ENCODE data around the gene BPIFB2.
"Not testable (repeated sequence)": the region's sequence is repeated elsewhere in the genome, so short reads cannot be mapped to it uniquely, and the experiment has no call there.

BPIFB2 gene, protein sequence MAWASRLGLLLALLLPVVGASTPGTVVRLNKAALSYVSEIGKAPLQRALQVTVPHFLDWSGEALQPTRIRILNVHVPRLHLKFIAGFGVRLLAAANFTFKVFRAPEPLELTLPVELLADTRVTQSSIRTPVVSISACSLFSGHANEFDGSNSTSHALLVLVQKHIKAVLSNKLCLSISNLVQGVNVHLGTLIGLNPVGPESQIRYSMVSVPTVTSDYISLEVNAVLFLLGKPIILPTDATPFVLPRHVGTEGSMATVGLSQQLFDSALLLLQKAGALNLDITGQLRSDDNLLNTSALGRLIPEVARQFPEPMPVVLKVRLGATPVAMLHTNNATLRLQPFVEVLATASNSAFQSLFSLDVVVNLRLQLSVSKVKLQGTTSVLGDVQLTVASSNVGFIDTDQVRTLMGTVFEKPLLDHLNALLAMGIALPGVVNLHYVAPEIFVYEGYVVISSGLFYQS

DNA sequence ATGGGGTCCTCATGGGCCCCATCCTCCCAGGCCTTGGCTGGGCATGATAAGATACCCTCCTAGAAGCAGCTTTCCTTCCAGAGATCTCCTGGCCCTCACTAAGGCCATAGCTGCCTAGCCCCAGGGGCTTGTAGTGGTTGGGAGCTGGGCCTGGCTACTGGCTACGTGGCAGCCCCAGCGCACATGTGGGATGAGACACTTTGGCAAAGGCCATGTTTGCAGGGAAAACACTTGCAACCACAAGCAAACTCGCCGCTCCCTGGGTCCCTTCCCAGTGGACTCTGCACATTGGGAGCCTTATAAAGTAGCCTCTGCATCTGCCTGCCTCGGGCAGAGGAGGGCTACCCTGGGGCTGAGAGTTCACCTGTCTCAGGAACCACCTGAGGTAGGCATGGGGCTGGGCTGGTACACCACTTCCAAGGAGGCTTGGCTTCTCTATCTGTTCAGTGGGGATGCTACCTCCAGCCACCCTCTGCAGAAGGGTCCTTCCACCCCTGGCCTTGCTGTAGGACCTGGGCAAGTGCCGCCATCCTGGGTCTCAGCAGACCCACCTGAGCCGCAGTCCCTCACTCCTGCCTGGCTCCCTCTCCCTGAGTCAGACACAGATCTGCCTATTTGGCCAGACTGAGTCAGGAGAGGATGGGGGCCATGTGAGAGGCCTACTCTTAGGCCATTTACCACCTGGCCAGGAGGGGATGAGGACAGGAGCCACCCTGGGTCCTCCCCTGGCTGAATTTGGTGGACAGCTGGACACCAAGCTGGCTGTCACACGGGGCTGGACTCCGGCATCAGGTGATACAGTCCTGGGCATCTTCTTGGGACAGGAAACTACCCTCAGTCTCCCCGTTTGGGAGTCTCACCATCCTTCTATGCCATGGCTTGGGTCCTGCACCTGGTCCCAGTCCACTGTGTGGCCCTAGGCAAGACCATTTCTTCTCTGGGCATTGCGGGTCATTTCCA lies at the start of gene BPIFB2:
TSS of gene BPIFB2 (plus strand) at position 329 of the 960 bp plus-strand sequence. CDS start 871 bp downstream, outside the sequence.
- no peak for DNase-seq

DNA sequence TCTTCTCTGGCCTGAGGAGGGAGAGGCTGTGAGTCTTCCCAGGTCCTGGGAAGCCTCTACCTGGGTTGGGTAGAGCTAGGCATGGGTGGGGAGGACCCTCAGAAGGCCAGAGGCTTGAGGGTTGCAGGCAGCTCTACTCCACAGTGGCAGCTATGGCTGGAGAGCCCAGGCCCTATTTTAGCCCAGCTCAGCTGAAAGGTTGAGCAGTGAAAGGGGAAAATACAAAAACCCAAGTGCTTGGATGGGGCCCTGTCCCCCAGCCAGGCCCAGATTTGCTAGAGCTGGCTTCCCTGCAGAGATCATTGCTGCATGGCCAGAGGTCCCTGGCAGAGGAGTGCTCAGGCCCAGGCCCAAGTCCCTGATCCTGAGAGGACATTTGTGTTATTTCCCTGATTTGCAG lies 48.9 kb upstream of the BPIFB2 start:
- DNase-seq = no peak

DNA sequence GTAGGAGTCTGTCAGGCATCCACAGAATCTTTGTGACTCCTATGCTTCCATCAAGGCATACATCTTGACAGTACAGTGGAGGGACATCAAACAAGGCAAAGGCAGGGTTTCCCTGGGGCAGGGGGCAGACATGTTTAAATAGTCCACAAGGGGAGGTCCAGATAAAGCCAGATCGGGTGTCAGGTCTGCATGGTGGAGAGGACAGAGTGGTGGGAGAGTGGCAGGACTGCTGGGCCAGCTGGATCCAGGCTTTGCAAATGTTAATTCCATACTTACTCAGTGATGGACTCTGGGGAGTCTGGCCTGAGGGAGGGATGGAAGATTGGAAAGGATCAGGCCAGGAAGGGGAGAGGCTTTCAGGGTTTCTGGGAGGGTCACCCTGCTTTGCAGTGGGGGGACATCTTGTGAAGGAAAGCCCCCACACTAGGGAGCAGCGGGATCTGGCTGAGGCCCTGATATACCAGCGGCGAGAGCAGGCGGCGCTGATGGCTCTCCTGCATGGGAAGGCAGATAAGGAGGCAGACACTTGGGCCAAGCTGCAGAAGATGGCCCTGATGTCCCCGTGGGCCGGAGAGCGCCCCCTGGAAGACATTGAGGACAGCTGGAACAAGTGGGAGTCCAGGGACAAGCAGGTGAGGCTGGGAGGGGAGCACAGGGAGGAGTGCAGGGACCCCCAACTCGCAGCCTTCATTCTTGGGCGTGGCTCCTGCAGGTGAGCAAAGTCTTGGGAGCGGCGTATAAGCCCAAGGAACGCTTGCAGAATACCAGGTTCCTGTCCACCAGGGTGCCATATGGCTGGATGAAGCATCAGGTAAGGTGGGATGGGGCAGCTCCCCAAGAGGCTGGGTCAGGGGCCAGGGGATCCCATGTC lies 47.9 kb upstream of the BPIFB2 start:
- no peak for DNase-seq

DNA sequence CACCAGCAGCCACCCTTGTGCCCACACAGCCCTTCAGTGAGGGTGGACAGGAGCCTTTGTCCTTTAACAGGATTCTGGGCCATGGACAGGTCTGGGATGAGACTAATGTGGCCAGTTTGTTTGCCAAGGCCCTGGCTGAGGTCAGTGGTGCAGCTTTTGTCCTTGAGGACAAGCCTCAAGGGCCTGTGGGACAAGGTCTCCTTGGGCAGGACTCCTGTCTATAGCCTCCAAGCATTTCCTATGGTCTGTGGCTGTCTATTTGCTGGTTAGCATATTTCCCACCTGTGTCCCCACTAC lies 47.3 kb upstream of the BPIFB2 start:
- DNase-seq = no peak

DNA sequence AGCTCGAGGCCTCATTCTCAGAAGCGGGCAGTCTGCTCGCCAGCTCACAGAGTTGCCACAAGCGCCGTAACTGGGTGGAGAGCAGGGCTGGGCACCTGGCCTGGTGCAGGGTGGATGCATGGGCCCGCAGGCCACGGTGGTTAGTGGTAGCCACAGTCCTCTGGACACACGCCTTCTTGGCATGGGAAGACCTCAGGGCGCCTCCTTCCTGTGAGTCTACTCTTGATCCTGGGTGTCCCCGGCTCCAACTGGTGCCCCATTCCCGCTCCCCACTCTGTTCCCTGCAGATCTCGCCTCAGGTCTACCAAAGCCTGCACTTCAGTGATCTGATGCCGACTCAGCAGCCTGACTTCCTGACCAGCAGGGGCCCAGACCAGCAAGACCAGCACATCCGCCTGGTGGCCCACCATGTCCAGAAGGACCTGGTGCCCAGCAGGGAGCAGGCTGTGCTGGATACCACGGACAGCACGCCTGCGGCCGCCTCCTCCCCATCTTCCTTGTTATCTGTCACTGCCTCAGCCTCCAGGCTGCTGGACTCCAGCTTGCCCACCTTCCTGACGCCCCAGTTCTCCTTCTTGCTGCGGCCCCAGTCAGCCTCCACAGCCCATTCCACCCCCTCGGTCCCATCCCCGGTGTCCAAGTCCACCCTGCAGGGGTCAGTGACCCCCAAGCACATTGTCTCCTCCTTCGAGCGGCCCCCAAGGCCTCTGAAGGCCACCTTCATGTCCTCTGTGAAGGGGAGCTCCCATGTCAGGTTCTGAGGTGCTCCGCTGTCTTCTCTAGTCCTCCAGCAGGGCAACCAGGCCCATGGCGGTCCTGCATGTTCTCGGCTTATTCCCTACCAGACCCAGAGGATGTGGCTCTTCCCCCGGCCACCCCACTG lies 46.4 kb upstream of the BPIFB2 start:
- DNase-seq = no peak

DNA sequence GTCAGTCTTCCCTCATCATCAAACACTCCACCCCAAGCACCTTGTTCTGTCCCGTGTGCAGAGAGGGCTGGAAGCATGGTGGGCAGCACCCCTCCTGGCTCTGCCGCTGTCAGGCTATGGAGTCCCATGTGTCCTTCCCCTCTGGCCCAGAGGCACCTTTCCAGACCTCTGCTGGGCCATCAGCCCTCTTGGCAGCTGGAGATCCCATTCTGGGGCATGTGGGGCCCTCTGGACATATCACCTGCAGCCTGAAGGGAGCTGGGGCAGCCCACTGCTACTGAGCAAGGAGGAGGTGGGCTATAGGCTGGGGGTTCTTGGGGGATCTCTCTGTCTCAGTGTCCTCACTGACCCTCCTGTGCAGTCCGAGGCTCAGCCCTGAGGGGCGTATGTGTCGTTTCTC lies 45.5 kb upstream of the BPIFB2 start:
- DNase-seq = no peak

DNA sequence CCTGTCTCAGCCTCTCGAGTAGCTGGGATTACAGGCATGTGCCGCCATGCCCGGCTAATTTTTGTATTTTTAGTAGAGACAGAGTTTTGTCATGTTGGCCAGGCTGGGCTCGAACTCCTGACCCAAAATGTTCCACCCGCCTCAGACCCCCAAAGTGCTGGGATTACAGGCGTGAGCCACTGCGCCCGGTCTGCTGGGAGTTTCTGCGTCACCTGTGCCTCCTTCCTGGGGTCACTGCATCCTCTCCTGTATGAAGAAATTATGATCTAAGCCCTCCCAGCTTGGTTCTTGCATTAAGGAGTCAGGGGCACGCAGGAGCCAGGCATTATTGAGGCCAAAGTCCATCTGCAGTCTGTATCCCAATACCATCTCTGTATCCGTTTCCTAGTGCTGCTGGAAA lies 44.9 kb upstream of the BPIFB2 start:
- not testable (repeated sequence) for DNase-seq

DNA sequence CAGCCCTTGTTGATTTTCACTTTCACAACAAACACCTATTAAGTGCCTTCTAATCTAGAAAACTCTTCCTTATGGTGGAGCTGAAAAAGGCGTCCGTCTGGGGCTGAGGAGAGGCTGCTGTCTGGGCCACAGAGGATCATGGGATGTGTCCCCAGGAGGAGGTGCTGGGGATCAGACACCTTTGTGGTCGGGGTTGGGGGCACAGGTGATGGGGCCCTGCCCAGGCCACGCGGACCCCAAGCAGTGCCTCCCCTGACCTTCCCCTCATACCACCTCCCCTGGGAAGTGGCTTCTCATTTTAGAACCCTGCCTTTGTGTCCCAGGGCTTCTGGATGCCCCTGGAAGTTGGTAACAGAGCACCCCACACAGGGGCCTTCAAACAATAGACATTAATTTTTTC lies 44.3 kb upstream of the BPIFB2 start:
- no peak for DNase-seq

DNA sequence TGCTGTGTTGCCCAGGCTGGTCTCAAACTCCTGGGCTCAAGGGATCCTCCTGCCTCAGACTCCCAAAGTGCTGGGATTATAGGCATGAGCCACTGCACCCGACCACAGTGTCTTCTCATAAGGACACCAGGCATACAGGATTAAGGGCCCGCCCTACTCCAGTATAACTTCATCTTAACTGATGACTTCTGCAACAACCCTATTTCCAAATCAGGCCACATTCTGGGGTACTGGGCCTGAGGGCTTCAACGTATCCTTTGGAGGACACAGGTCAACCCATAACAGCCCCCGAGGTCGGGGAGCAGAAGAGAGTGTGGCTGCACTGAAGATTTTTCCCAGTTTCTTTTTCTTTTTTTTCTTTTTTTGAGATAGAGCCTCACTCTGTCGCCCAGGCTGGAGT lies 42.9 kb upstream of the BPIFB2 start:
- DNase-seq = no peak

DNA sequence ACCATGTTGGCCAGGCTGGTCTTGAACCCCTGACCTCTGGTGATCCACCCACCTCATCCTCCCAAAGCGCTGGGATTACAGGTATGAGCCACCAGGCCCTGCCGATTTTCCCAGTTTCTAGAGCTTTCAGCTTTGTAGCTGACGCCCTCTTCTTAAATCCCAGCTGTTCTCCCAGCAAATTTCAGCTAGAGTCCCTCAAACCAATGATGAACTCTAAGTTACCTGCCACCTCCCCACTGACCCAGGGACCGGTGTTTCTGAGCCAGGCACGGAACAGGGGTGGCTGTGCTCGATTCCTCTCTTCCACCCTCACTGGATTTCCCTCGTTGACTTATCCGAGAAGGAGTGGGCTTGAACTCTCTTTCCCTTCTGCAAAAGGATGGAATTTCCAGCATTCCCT lies 42.4 kb upstream of the BPIFB2 start:
- DNase-seq = no peak

DNA sequence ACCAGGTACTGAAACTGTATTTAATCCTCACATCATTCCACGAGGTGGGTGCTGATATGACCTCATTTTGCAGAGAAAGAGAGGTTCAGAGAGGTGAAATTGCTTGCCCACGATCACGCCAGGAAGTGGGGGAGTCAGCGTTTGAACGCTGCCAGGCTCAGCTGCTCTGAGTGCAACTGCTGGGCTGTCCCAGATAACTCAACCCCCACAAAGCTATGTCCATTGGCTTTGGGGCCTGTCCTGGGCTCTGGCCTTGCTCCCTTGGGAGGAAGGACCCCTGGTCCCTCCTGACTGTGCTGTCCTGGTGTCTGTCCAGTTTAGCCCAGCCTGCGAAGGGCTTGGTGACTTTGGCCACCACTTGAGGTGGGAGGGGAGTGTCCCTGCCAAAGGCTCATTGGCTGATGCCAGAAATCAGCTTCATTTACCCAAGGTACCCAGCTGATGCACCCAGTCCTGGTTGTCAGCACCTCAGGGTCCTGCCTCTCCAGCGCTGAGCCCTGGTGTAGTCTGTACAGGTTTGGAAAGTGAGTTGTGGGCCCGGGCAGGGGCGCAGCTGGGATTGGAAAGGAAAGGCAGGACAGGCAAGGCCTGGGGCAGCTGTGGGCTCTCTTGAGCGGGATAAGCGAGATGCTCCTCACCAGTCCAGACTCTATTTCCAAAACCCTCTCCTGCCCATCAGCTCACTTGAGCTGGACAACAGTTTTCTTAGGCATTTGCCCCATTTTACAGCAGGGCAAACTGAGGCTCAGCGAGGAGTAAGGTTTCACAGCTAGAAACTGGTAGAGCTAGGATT lies 41.7 kb upstream of the BPIFB2 start:
- DNase-seq = no peak

DNA sequence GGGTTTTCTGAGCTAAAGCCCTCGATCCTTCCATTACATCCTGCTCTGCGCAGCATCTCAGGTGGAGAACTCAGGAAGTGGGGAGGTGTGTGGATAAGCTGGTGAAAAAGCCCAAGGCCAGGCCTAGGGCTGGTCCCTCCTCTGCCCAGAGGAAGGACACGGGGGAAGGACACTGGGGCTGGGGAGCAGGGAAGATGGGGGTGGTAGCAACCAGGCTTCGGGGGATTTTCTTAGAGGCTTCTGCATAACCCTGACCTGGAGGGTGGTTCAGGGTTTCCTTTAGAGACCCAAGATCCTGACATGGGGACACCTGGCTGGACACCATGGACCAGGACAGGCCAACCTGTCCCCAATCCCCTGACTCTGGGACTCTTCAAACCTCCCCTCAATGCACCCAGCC lies 41.1 kb upstream of the BPIFB2 start:
- DNase-seq = no peak

DNA sequence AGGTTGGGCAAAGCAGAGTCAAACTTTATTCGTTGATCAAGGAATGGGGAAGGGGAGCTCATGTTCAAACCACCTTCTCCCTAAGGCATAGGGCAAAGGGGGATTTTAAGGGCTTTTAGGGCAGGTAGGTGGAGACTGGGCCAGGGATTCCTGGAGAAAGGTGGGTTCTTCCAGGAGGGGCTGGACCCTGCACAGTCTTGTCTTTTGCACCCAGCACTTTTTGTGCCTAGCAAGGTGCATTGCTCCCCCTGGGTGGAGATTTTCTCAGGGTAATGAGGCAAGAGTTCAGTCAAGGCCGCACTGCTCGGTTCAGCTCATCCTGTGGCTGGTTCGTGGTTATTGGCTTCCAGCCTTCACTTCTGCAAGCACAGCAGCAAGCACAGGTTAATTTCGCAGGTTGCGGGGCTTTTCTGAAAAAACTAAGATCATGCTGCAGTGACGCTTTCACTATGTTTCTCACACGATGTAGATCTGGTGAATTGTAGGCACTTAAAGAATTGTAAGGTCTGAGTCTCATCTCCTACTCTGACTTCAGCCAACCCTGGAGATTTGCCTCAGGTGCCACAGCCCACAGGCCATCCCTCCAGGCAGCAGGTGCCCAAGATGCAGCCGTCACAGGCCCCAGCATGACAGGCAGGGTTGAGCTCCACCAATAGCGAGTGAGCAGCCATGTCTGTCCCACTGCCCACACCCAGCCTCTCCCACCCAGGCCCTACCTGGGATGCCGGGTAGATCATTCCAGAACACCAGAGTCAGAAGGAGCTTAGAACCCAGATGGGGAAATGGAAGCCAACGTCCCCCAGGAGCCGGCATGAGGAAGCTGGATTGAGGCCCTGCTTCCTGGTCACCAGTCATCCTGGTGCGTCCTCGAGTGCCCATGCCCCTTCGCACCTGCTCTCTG lies 40.4 kb upstream of the BPIFB2 start:
- no peak for DNase-seq

DNA sequence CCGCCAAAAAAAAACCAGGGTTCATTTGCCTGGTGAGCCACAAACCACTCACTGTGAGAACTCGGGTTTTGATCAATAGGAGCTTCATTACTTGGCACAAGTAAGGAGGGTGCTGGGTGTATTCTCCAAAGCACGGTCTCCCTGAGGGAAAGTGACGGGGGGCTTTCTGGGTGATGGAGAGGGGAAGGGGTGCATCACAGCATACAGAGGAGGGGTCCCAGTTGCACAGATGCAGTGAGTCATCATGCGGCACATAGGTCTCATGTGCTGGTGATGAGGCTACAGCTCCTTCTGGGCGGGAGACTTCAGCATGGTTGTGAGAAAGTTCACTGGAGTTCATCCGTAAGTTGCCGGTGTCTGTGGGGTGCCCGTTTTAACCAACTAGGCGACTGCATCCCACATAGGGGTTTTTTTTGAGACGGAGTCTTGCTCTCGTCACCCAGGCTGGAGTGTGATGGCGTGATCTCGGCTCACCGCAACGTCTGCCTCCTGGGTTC lies 39.5 kb upstream of the BPIFB2 start:
- no peak for DNase-seq

DNA sequence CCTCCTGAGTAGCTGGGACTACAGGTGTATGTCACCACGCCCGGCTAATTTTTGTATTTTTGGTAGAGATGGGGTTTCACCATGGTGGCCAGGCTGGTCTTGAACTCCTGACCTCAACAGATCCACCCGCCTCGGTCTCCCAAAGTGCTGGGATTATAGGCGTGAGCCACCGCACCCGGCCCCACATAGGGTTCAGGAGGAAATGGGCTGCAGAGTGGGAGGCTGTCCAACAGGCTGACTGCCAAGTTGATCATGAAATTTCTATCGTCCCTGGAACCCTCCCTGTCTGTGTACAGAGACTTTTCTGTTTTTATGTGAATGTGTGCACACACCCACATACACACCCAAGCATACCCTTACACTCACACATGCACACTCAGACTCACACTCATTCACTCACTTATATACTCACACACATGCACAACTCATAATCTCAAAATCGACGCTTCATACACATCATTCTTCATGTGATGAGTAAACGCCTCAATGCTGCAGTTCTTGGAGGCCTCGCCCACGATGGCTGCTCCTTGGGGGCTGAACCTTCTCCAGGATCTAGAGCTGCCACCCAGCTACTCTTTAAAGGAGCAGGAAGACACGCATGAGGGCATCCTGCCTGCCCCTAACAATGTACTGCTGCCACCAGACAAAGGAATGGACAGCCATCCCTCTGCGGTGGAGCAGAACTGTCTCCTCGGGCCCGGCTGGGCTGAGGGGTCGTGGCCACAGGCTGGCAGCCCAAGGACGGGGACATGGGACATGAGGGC lies 38.8 kb upstream of the BPIFB2 start:
- no peak for DNase-seq

DNA sequence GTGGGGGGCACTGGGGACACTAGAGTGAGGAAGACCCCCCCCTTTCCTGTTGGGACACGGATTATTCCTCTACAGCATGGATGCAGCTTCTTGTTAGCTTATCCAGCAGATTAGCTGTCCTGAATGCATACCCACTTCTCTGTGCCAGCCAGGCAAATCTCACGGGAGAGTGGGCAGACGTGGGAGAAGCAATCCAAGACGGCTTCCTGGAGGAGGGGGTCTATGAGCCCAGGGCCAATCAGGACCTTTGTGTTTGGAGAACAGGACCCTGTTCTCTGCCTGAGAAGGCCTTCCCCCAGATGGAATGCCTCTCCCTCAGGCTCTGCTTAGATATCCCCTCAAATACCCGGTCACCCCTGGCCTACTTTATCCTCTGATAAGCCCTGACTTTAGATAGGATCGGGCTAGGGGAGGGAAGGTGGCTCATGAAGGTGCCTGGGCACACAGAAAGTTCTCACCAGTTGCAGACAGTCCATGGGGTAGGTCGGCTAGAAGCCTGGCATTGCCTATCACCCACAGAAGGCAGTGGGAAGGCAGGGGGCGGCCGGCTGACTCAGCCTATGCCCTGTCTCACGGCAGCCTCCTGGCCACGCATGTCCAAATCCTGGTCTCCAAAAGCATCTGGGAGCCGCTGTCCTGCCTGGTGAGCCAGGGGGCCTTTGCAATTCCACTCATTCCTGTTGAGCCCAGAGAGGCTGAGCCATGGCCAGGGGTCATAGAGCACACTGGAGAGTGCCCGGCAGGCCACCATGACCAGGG lies 38.0 kb upstream of the BPIFB2 start:
- no peak for DNase-seq

DNA sequence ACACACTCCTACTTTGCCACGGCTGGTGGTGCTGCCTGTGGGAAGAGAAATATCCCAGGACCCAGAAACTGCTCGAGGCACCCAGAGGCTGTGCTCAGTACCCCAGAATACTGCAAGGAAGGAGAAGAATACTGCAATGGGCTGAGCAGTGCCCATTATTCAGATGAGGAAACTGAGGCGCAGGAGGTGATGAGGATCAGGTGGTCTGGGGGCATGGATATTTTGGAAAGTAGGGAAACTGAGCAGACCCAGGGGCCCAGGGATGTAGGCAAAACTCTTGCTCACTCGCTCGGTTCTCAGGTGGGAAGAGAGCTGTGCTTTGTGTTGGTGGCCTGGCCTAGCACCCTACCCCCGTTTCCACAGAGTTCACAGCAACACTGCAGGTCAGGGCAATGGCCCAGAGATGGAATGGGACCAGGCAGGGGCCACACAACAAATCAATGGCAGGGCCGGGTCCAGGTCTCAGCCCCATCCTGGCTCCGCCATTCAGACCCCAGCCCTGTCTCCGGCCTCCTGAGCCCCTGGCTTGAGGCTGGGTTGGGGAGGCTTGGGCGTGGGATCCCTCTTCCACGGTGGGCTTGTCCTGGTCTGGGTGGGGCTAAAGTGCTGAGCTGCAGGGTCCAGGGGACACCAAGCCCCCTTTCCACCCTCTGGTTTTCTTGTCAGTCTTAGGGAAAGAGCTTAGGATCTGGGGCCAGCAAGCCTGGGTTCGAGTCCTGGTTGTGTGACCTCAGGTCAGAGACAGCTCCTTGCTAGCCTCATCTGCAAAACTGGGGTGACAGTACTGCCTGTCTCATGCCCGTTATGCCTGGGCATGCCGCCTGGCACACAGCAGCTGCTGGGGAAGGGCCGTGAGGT lies 37.2 kb upstream of the BPIFB2 start:
- no peak for DNase-seq
